Activated CD4-positive, alpha-beta T cell treated with anti-CD3 and anti-CD28 coated beads, Interleukin-2, Interleukin-6, amounts not matched to agents 100 ng/mL and 50 ng/mL, durations not matched to agents 16 hours and 8 hours (primary cell): ENCODE data around the gene PEX14.
A peak's percentile ranks its signal among the peaks of the same experiment; 100 is the strongest.
"Not testable (repeated sequence)": the region's sequence is repeated elsewhere in the genome, so short reads cannot be mapped to it uniquely, and the experiment has no call there.

Source experiments
- DNase-seq: peaks from one replicate; pipeline ENCODE4 v3.0.0-alpha.2; 2020

PEX14 gene

DNA sequence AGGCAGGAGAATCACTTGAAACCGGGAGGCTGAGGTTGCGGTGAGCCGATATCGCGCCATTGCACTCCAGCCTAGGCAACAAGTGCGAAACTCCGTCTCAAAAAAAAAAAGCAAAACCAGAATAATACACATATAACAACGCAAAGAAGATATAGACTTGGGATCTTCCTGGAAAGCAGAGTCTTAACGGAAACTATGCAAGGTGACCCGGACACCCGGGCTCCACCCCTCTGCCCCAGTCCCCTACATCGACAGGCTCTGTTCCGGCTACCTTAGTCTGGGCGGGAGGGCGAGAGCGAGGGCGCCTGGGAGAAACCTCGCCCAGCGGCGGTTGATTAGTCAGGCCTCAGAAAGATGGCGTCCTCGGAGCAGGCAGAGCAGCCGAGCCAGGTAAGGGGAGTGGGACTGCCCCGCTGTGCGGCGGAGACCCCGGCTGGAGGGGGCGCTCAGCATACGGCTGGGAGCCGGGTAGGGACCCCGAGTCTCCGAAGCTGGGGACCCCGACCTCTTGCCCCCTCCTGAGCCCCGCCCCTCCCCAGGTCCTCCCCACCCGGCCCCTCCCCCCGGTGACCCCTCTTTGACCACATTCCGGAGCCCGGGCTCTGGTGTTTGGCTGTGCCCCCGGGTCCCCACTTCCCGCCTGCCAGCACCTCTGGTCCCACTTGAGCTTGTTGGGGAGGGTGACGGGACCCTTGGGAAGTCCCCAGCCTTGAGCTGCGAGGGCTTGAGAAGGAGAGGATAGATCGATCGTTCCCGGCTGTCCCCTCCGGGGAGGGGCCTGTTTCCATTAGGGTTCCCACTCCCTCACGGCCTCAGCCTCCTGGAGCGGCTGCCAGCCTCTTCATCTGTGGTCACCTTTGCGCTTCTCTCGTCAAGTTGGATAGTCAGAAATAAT is at the start of gene PEX14:
TSS of gene PEX14 (plus strand) at position 338 of the 895 bp plus-strand sequence. CDS start at position 355, 17 bp downstream.
- peak; percentile 95 for DNase-seq

GRCh38 chr1:10425826-10426534 is 48.8 kb upstream of the PEX14 start:
- DNase-seq: not testable (repeated sequence)

GRCh38 chr1:10426535-10426848 is 48.3 kb upstream of the PEX14 start:
- not testable (repeated sequence) for DNase-seq

DNA sequence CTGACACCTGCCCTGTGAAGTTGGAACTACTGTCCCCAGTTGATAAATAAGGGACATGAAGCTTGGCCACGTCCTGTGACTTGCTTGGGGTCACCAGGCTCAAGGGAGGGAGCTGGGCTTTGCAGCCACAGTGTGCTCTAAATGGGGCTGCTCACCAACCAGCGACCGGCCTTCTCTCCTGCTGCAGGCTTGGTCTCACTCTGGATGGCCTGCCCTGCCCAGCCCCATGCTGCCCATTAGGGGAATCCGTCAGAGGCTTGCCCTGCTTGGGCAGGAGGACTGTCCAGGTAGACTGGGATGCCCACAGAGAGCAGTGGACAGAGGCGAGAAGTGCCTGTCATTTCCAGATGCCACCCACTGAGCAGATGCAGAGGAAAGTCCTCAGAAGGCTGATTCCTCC is 45.8 kb upstream of the PEX14 start:
- DNase-seq: no peak

- peak; percentile 45 for DNase-seq
These were observed 44.9 kb upstream of the PEX14 start for GRCh38 chr1:10429868-10430215.

- DNase-seq: peak; percentile 95
These were observed 44.3 kb upstream of the PEX14 start, which contains the start of gene CENPS for GRCh38 chr1:10430216-10431069. CENPS (plus strand) TSS chr1:10430433; CDS start chr1:10430518, 85 bp downstream.

GRCh38 chr1:10431070-10431730 is 43.5 kb upstream of the PEX14 start:
- DNase-seq: peak; percentile 20

- DNase-seq: no peak
These were observed 41.6 kb upstream of the PEX14 start for GRCh38 chr1:10432910-10433700.

- DNase-seq: no peak
These were observed 41.0 kb upstream of the PEX14 start for GRCh38 chr1:10433790-10434189.

DNA sequence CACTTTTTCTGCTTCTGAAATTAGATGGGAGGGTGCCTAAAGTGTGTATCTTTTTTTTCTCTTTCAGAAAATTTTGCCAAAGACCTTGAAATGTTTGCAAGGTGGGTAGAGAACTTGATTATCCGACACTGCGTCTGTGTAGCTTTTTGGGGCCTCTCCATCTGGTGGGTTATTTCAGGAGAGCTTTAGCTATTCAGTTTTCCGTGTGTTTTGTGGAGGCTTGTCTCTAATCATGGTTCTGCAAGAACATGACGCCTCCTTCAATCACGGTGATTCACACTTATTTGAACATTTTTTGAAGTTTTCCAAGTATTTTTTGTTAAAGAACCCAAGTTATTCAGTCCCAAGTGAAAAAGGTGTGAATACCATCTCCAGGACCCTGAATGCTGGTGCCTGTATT is 40.2 kb upstream of the PEX14 start:
- DNase-seq: no peak

GRCh38 chr1:10437052-10437451 is 37.7 kb upstream of the PEX14 start:
- DNase-seq: no peak

DNA sequence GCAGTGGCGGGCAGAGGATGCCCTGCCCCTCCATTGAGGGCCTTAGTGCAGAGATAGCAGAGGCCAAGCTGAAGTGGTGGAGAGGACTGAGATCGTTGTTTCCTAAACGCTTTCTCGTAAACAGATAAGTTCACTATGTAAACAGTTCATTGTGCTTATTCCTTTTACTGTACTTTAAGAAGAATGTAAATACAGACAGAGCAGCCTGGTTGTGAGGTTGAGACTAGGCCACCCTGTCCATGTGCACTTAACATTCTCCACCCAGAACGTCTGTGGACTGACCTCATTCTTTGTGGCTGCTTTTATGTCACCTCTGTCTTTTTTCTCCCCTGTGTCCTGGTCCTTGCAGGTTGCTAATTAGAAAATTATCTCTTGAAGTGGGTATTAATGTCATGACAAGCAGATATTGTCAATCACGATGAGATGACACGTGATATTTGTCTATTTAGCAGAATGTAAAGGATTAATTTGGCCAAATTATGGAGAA is 36.0 kb upstream of the PEX14 start:
- no peak for DNase-seq

DNA sequence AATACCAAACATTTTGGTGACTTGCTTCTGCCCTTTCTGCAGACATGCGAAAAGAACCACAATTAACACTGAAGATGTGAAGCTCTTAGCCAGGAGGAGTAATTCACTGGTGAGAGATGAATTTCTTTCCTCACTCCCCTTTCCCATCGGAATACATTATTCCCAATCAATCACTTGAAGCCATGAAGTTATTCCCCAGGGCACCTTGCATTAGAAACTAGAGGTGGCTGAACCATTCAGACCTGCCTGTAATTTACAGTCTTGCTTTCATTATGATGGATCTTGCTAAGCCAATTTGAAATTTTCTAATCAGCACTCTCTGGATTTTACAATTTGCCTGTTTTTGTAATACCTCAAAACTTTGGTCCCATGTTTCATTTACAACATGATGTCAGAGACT is 34.4 kb upstream of the PEX14 start:
- DNase-seq: no peak

- DNase-seq: no peak
These were observed 34.0 kb upstream of the PEX14 start for GRCh38 chr1:10440794-10441193.

DNA sequence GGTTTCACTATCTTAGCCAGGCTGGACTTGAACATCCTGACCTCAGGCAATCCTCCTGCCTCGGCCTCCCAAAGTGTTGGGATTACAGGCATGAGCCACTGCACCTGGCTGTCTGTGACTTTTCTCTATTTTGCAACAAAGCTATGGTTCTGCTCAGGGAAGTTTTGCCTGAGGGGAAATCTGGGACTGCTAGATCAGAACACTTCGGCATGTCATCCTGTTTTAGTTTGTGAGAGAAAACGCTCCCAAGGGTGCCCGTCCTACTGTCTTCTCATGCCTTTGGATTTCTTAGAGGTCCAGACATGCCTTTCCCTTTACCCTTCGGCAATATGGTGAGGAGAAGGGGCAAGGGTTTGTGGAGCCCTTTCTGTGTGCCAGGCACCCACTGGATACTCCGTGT is 30.5 kb upstream of the PEX14 start:
- no peak for DNase-seq

- peak; percentile 36 for DNase-seq
These were observed 29.9 kb upstream of the PEX14 start for GRCh38 chr1:10444795-10445397.

DNA sequence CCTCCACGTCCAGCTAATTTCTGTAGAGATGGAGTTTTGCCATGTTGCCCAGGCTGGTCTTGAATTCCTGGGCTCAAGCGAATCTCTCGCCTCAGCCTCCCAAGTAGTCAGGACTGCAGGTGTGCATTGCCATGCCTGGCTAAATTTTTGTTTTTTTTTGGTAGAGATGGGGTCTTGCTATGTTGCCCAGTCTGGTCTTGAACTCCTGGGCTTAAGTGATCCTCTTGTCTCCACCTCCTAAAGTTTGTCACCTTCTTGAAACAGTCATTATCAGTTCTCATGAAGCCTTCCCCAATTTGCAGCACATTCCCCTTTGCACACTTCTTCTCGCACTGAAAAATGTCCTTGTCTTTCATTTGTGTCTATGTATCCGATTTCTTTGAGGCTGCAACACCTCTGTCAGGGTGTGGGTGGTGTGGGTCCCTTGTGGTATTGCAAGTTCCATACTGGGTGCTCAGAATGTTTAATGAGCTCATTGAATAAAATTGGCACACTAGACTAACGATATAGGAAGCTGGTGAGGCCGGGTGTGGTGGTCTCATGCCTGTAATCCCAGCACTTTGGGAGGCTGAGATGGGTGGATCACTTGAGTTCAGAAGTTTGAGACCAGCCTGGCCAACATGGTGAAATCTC is 27.8 kb upstream of the PEX14 start:
- DNase-seq: no peak

DNA sequence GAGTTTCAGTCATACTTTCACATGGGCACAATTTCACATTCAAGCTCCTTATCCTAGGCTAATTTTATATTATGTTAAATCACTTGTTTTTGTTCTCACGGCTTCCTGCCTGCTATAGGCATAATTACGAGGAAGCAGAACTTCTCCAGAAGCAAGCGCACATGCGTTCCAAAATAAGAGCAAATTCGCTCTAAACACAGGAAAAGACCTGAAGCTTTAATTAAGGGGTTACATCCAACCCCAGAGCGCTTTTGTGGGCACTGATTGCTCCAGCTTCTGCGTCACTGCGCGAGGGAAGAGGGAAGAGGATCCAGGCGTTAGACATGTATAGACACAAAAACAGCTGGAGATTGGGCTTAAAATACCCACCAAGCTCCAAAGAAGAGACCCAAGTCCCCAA is 25.0 kb upstream of the PEX14 start, which contains the start of gene CORT:
TSS of gene CORT (plus strand) at position 281 of the 400 bp plus-strand sequence. CDS start 193 bp downstream, outside the sequence.
- DNase-seq: no peak

DNA sequence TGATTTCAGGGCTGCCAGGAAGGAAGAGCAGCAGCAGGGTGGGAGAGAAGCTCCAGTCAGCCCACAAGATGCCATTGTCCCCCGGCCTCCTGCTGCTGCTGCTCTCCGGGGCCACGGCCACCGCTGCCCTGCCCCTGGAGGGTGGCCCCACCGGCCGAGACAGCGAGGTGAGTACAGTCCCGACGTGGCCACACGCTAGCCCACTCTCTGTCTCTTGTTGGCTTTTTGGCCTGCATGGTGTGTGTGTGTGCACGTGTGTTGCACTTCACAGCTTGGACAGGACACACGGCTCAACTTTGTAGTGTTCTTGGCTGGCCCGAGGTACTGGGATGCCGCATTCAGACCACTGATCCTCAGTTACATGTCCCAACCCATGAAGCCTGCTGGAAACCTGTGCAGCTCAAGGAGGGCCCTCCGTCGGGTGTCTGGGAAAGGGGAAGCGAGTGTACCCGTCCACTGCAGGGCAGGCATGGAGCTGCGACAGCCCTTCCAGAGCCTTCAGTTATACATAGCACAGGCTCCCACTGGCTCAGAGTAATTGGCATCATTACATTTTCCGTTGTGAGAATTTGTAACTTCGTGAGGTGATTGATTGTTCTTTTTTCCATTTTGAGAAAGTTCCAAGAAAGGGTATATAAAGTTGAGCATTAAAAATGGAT is 24.5 kb upstream of the PEX14 start:
- DNase-seq: no peak

- DNase-seq: no peak
These were observed 23.9 kb upstream of the PEX14 start for GRCh38 chr1:10450836-10451235.
